UCSD-AML1 (cell line): ENCODE results near the gene DPP6.

ENCODE experiments used
- DNase-seq: peaks from one replicate; lab custom pipeline; 2025; ENCODE audit not compliant: unreplicated experiment; lab: John Stamatoyannopoulos, UW

Gene DPP6

DNA sequence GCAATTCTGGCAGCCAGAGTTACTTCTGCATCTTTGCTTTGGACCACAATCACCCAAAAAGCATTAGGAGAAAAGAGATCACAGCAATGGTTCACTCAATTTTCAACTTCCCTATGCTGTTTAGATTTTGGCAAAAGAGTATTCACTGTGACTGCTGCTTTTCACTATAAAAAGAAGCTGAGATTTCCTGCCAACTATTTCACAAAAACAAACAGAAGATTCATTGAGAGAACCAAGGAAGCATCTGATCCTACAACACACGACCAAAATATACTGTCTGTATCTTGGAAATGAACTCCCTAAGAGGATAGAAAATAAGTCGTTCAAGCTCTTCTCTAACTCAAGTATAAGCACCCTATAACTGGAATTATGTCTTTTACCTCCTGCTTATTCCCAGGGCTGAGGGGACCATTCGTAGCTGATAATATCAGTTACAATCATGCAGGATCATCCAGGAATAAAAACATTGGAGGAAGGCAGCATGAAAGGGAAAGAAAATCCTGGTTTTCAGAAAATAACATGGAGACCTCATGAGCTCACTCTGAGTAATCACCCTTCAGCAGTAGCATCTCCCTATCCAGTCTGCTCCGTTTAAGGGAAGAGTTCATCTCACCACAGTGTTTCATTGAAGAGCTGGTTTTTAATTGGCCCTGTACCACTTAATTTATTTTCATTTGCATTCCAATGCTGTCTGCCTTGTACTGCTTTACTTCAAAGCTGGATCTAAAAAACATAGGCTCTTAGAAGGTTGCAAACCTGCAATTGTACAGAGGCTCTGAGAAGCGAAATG is 694.6 kb downstream of the DPP6 start:
- no peak for DNase-seq

DNA sequence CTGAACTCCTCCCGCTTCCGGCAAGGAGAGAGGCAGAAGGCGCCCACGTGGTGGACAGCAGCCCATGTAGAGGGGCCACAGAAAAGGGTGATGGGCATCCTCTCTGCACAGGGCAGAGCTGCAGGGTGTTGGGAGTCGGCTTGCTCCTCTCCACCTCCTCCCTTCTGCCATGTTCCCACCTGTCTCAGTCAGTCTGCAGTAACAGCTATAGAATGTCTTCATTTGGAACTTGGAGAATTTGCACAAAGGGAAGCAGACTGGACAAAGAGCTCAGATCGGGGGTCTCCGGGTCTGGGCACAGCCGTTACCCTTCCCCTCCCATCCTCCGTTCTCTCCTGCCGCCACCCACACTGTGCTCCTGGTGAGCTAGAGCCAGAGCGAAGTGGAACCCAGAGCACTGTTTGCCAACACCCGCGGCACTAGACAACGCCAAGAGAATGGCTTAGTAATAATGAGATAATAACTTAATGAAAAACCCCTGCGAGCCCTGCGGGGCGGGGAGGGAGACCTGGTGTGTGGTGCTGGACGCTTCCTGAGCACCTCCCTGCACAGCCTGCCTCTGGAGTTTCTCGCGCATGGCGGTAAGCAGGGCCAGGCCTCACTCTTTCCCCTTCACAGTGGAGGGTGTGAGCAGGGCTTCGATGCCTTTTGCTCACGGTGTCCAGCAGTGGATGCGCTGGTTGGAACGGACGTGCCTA is 696.0 kb downstream of the DPP6 start:
- no peak for DNase-seq

DNA sequence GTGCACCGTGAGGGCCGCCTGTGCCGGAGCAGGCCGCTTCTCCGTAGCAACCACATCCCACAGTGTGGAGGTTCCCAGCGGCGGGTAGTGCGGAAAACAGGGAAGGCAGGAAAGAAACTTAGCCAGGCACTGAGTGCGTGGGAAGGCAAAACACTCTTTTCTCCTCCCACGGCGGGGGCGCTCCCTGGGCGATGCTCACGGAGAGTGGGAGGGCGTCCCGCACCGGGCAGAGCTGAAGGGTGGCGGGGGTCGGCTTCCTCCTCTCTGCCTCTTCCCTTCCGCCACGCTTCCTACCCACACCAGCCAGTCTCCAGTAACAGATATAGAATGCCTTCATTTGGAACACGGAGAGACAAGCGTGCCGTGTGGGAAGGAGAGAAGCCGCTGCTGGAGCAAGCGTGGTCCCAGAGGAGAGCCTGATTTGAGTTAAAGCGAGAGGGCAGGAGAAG is 698.2 kb downstream of the DPP6 start:
- no peak for DNase-seq

DNA sequence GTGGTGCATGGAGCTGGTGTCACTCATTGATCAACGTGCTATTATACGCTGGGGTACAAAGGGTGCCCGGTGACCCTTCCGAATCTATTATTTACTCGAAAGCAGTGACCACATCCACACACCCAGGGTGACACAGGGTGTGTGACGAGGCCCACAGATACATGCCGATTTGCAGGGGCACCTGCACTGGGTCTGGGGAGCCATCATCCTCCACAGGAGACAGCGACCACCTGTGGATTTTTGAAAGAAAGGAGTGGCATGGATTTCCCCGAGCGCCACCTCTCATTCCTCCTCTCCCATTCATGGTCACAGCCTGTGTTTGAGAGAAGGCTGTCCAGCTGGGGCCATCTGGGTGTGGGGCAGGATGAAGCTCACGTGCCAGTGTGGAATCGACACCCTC is 701.0 kb downstream of the DPP6 start:
- no peak for DNase-seq

DNA sequence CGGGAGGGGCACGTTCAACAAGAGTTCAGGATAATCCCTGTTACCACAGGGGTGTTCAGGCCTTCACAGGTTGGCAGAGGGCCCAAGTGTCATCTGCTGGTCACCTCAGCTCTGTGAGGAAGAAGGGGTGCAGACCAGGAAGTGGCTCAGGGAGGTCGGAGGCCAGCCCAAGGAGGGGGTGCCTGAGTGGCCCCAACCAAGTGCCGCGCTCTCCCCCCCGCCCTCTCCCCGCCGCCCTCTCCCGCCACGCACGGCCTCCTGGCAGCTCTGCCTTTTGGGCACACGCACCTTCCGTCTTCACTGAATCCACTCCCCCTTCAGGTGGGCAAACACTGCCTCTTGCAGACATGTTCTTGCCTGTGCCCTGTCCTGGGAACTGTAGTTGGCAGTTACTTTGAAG is 705.6 kb downstream of the DPP6 start:
- DNase-seq = no peak

DNA sequence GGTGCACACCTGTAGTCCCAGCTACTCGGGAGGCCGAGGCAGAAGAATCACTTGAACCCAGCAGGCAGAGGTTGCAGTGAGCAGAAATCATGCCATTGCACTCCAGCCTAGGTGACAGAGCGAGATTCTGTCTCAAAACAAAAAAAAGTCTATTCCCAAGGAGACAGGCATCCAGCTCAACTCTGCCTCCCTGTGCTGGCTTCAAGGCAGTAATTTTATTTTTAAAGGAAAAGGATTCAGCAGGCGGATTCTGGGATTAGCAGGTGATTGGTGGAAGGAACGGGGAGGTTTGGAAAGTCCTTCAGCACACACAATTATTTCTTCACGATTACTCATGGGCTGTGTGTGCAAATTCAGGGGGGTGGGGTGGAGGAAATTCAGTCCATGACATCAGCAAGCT is 707.8 kb downstream of the DPP6 start:
- no peak for DNase-seq

DNA sequence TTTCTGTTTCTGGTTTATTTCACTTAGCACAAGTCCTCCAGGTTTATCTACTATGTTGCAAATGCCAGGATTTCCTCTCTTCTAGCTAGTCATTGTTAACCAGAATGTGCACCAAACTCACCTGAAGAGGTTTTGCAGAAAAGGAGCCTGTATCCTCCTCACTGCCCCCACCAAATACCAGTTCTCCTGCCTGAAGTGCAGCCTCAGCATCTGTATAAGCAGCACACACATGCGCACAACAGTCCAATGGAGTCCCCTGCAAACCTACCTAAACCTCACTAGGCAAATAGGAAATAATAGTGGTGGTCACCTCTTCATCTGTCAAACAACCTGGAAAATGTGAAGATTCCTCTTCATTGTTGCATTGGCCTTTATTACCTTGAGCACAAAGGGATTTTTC is 712.9 kb downstream of the DPP6 start:
- DNase-seq = no peak

DNA sequence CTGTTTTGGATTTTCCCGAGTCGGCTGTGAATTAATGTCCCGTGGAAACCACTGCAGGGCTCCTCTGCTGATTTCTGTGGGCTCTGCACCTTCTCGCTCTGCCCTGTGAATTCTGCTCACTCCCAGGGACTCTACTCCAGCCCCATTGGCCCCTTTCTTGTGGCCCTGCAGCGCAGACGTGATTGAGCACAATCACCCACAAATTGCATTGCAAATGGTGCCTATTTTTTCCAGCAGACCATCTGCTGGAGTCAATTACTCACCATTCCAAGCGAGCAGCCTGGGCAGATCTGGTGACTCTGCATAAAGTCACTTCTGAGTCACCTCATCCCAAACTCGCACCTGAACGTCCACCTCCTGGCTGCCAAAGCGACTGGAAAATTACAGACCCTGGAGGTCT is 714.9 kb downstream of the DPP6 start:
- no peak for DNase-seq

DNA sequence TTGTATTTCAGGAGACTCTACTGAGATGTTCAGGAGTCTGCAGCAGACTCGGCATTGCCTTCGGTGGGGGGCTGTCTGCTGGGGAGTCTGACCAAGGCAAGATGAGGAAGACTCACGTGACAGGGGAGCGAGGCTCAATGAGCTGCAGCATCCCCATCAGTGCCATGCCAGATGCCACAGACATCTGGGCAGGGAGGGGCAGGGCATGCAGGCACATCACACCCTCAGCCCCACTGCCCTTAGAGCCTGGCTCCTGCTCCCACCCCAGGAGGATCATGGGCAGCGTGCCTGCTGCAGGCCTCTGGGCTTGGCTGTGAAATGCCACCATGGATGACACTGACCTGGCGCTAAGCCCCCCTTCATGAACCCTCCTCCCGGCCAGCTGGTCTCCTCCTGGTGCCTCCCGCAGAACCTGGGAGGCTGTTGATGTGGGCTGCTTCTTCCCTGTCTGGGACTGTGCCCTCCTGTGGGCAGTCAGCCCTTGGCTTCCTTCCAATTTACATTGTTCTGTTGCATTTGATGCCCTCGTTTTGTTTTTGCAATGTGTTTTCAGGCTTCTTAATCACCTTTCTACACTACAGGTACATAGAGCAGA is 715.7 kb downstream of the DPP6 start:
- DNase-seq = no peak

DNA sequence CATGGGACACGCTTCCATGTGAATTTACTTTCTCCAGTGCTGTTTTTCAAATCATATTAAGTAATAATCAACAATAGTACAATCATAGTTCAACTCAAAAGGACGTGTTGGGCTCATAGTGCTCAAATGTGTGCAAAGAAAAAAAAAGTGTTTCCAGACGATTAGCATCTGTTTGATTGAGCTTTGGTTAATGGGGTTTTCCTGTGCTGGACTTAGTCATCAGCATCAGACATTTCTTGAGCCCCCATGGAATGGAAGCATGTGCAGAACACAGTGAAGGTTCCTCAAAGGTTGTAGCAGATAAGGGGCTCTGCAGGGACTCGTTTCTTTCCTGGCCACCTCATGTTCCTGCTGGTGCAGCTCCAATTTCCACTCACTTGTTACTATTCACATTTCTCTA is 716.8 kb downstream of the DPP6 start:
- no peak for DNase-seq

DNA sequence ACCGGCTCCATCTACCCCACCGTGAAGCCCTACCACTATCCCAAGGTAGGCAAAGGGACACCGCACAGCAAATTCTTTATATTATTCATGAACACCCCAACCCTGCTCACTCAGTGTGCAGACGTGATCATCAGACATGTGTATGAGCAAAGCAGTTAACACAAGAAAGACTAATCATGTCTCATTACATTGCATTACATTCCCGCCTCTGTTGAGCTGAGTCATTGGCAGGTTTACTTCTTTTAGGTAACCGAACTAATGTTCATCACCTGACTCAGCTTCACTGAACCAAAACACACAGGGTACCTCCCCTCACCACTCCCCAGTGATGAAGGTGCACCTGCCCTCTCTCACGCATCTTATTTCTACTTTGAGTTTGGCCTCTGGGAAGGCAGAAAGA is 717.3 kb downstream of the DPP6 start:
- no peak for DNase-seq

DNA sequence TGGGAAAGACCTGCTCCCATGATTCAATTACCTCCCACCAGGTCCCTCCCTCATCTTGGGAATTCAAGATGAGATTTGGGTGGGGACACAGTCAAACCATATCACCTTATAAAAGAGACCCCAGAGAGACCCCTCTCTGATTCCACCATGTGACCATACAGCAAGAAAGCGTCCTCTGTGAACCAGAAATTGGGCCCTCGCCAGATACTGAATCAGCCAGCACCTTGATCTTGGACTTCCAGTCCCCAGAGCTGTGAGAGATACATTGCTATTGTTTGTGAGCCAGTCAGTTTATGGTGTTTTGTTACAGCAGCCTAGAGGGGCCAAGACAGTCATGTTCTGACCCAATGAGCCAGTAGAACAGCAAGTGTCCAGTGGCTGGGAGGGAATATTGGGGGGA is 718.2 kb downstream of the DPP6 start:
- no peak for DNase-seq

DNA sequence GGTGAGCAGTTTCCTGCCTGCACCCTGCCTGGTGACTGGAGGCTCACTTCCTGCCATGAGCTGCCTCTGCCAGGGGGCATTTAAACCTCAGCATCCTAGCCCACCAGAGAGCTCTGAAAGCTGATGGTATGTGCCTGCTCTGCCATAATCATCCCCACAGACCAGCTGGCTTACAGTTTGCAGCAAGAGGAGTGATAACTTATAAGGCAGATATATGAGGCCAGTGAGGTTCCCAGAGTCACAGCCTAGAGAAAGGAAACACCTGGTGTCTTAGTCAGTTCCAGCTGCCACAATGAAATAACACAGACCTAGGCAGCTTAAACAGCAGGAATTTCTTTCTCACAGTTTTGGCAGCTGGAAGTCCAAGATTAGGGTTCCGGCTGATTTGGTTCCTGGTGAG is 718.8 kb downstream of the DPP6 start:
- no peak for DNase-seq

DNA sequence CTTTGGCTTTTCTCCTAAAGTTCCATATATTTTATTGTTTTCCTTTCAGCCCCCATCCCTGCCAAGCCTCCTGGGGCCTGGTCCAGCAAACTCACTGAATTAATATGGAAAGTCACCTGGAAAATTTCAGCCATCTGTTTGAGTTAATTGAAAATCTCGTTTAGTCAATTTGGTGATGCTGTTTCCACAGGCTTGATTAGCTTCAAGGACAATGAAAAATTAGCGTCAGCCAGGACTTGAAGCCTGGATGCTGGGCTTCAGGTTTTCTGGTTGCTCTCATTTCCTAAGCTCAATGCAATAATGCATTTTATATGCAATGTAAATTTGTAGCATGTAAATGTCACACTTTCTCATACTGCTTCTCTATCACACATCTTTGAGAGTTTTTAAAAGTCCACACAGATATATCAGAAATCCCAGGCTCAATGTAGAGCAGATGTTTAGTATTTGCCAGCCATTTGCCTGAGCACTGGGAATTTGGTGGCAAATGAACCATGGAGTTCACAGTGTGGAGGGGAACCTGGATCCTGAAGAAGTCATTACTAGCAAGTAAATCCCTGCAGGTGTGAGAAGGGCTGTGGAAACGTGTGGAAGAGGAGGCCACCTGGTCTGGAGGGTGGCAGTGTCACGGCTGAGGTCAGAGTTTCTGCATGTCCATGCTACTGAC is 722.2 kb downstream of the DPP6 start:
- DNase-seq = no peak

DNA sequence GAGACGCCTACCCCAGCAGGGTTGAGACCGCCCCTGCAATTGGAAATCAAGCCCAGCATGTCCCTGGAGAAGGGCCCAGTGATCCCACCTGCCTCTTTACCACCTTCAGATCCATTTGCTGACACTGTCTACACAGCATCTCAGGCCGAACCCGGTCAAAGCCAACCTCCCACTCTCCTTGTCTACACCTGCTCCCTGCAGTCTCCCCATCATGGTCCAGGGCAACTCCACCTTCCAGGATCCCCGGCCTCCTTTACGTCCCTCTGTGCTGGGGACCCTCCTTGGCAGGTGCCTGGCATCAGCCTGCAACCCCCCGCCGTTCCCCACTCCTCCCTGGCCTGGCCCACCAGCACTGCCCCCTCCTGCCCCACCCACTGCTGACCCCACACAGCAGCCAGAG is 723.5 kb downstream of the DPP6 start:
- DNase-seq = no peak

DNA sequence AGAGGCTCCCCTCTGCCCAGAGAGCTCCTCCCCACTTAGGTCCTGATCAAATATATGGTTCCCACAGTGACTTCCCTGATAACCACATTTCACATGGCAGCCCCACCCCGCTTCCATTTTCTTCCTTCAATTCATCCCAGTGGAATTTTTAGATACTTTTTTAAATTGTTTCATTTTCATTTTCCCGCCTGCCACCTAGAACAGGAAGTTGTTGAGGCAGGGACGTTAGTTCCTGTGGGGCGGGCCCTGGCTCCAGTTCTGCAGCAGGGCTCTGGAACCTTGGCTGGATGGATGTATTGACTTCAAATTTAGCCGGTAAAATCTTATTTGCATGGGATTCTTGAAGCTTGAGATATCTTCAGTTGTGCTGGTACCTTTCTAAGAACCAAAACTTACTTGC is 724.2 kb downstream of the DPP6 start:
- no peak for DNase-seq

DNA sequence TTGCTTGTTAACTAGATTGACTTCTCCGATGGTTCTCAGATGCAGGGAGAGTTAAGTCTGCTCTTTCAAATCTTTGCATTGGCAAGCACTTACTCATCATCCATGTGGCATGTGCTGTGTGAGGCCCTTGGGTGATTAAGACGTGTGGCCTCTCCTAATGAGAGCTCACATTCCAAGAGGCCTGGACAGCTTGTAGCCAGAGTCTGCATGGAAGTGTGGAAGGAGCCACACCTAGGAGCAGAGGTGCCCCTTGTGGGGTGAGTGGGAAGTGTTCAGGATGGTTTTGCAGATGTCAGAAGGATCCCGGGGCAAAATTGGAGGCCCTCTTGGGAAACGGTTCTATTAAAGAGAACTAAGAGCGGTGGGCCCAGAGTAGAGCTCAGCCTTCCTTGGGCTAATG is 724.8 kb downstream of the DPP6 start:
- no peak for DNase-seq

DNA sequence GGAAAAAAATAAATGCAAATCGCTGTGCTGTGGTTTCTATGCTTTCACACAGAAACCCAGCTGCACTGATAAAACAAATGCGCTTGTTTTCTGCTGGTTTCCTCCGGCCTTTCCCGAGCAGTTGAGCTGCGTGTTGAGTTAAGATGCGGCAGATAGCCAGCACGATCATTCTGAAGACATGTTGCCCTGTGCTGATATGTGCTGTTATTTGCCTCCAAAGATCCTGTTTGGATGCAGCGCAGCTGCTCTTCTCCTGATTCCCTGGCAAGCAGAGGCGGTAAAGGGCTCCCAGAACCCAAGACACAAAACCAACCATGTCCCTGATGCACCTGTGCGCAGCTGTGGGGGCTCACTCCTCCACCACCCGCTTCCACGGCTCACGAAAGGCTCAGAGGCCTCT is 725.3 kb downstream of the DPP6 start:
- DNase-seq = no peak

DNA sequence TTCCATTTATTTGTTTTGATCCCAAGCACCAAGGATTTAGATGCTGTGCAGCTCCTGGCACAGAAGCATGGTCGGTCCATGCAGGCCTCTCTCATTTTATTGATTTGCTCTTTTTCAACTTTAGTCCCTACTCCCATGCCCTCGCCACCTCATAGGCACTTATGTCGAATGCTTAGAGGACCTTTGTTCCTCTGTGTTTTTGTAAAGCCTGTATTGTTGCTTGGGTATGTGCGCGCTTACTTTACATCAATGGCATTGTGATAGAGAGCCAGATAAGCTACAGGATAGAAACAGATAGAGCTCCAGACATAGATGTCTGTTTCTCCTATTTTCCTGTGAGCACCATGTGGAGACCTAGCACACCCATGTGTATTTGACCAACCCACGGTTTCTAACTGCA is 725.7 kb downstream of the DPP6 start:
- DNase-seq = no peak

DNA sequence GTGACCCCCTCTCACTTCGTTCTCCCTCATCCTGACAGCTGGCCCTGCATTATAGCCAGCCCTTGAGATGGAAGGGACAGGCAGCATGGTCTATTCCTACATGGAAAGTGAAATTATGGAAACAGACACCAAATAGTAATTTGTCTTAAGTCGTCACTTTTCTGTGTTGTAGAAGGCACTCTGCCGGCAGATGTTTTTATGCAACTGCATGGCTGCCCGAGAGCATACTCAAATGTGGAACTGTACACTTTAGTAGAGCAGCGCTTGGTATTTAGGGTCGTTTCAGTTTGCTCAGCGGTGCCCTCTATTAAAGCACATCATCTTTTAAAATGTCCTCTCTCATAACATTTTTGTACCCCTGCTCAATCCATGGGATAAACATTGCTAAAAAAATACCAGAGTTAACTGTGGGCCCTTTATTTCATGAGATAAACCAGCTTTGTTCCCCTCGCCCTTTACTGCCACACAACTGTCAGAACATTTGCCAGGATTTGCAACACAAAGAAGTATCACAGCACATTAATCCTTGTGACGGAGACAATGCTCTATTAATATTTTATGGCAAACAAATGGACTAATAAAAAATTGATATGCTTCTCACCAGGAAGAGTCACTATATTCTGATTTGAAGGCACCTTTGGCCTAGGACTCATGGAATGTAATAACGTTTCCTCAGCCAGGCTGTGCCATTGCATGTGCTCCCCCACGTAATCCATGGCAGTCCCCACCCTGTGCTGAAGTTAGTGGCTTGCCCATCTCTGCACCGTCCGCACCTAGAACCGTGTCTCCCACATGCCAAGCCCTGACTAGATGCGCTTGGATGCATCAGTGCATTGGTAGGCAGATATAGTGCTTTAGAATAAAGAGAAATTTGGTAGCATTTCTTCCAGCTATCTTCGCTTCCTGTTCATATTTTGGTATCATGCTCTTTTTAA is 729.4 kb downstream of the DPP6 start:
- no peak for DNase-seq
